SH-SY5Y (cell line): ENCODE data around the gene MTX1.

Experiments used
- GATA2 ChIP-seq: IDR thresholded peaks from 2 replicates; pipeline ENCODE4 v1.6.1; 2011; ENCODE audit warnings: mild to moderate bottlenecking, low read depth, low read length
- GATA3 ChIP-seq: IDR thresholded peaks from 2 replicates; pipeline ENCODE4 v1.6.1; 2011; ENCODE audit warnings: low read depth, mild to moderate bottlenecking, low read length, moderate library complexity

The MTX1 gene

DNA sequence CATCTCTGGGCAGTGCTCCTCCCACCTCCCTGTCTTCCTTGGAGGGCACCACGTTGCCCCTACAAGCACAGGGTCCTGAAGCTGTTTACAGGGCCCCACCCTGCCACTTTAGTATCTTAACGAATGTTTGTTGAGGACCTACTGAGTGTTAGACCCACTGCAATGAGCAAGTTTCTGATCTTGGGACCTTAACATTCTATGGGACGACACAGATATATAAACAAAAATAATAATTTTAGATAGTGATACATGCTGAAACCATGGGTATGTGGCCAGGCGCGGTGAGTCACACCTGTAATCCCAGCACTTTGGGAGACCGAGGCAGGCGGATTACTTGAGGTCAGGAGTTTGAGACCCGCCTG, 36.6 kb downstream of the MTX1 start:
- TF ChIP-seq GATA2 (no peak), GATA3 (no peak)

DNA sequence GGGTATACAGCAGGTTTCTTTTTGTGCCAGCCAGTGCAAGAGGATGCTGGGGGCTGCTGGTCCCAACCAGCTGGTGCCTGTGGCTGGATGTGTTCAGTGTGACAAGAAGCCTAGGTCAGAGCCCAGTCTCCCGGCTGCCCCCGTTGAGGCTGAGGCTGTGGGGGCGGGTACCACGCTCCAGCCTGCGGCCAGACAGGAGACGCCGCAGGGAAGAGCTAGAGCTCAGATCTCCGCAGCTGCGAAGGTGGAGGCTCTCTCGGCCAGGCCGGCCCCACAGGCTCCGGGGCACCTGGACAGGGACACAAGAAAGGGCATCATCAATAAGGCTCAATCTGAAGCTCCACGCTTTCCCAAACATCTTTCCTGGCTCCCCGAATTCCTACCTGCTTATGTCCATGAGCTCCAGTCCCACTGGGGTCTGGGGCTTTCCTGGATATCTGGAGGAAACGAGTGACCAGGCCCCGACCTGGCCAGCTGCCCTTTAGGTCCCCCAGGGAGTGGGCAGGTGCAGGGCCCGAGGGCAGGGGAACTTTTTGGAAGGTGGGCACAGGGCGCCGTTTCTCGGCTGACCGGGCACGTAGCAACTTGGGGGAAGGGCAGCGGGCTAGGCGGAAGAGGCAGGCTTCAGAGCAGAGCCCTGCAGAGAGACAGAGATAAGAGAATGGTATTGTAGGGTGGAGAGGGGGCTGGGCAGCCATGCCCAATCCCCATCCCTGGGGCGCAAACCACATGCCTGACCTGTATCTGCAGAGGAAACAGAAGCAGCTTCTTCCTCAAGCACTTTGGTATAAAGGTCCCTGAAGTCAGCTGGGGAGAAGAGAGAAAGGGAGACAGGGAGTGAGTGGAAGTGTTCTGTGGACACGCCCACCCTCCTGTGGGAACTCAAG, 39.4 kb downstream of the MTX1 start:
- no peak for TF ChIP-seq GATA3
- TF ChIP-seq GATA2 = no peak

DNA sequence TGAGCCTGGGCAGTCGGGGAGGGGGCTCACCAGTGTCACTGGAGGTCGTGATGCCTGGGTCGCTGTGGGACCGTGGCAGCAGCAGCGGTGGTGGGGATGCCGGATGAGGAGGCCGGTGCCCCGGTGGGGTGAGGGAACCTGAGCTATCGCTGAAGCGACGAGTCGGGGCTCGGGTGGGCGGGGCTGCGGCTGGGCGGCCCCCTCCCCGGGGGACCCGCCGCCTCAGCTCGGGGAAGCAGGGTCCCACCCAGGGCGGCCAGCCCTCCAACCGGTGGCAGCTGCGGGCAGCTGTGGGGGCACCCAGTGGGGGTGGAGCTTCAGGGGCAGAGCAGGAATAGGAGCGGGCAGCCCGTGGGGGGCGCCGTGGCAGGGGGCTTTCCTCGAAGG, 41.7 kb downstream of the MTX1 start:
- TF ChIP-seq GATA2 = no peak
- TF ChIP-seq GATA3 = no peak

DNA sequence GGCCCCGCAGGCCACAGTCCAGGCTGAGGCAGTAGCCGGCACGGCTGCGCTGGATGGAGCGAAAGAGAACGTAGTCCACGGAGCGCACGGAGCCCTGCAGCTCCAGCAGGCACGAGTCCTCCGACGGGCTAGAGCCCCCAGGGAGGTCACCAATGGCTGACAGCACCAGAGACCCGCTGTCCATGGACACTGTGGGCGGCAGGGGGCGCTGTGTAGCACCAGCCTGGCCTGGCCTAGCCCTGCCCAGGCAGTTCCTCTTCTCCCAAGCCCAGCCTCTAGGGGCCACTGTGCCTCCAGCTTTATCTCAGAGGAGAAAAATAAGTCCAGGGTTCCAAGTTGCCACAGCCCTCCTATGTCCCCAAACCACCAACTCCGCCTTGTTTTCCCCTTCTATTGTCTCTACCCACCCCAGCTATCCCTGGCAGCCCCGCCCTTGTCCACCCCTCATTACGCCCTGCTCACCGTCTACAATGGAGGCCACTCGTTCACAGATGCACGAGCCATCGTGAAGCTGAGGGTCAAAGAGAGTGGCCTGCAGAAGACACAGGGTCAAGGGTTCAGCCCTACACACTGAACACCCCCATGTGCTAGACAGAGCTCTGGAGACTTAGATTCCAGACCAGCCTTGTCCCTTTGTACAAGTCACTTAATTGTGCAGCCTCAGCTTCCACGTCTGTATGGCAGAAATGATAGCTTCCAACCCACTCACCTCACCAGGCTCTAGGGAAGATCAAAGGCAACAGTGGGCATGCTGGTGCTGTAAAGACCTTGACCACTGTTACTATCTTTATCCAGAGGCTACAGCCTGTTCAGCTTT, 42.3 kb downstream of the MTX1 start:
- TF ChIP-seq GATA3 (no peak), GATA2 (no peak)

DNA sequence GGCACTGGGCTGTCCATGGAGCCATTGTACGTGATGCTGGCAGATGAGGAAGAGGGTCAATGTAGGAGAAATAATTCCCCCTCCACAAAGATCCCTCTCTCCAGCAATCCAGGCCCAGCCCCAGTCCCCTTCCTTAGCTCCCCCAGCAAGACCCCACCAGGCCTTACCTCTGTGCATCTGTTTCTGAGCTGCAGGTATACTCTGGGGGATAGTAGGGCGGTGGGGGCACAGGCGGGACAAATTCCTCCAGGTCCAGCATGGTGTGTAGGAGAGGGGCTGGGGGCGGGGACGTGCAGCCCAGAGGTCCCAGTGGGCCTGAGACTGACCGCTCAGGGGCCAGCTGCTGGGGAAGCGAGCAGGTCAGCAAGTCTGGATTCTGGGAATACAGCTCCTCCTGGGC, 43.1 kb downstream of the MTX1 start:
- TF ChIP-seq GATA3 (no peak), GATA2 (no peak)

DNA sequence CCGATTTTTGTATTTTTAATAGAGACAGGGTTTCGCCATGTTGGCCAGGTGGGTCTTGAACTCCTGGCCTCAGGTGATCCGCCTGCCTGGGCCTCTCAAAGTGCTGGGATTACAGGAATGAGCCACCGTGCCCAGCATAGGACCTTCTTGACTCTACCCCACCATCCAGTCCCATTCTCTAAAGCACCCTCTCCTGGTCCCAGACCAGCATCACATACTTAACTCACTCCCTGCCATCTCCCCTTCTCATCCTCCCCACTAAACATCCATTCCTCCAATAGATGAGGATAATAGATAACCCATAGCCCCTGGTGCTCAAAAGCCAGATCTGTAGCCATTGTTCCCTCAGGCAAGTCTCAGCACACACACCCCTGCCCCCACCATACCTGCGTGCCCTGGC, 44.7 kb downstream of the MTX1 start:
- TF ChIP-seq GATA2 (peak; percentile 76; the same call in 1 of the 2 replicates), GATA3 (no peak)

DNA sequence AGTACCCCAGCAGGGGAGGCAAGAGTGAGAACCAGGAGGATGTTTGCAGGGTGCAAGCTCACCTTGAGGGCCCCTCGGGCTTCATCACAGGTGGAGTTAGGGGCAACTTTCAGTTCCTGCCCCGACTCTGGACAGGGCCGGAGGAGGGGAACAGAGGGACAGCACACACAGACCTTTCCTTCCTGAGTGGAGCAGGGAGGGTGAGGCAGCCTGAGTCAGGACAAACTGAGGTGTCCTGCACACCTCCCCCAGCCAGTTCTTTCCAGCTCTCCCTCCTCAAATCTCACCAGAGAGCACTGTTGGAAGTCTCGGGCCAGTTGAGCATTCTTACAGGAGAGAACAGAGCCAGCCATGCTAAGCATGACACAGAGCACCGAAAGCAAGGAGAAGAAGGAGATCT, 45.3 kb downstream of the MTX1 start:
- TF ChIP-seq GATA2 = no peak
- no peak for TF ChIP-seq GATA3

DNA sequence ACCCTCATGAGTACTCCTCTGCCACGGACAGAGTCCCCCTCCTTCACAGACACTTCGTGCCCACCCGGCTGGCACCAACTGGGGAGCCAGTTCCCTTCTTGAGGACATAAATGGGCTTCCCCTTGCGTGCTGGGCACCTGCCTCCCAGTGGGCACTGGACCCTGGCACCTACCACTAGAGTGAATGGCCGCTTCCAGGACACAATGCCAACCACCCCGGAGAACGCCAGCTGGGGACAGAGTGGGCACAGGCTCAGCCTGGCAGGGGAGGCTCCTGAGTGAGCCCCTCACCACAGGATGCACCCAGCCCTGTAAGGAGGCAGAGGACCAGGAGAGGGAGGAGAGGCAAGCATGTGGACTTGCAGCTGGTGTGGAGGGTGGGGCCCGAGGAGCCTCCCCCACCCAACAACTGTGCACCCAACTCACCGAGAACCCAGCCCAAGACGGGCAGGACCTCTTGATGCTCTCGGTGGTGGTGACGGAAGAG, 45.8 kb downstream of the MTX1 start:
- TF ChIP-seq GATA2 (no peak), GATA3 (no peak)

DNA sequence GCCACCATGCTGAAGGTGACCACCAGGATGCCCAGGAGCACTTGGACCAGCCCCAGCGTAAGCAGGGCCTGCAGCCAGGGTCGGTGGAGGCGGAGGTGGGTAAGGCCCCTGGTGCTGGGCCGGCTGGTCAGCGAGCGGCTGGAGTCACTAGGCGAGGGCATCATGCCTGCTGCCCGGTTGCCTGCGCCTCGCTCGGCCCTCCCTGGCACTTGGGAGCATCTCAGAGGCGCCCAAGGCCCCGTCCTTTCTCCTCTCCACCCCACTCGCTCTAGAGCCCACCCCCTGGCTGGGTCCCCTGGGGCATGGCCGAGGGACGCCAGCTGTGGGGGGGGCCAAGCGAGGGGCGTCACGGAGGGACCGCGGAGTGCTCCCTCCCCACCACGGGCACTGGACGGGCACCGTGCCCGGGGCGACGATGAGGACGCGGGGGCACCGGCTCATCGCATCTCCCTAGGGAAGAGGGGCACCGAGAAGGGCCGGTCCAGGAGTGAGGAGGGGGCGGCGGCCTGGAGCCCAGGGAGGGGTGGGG, 46.3 kb downstream of the MTX1 start:
- no peak for TF ChIP-seq GATA3
- no peak for TF ChIP-seq GATA2

DNA sequence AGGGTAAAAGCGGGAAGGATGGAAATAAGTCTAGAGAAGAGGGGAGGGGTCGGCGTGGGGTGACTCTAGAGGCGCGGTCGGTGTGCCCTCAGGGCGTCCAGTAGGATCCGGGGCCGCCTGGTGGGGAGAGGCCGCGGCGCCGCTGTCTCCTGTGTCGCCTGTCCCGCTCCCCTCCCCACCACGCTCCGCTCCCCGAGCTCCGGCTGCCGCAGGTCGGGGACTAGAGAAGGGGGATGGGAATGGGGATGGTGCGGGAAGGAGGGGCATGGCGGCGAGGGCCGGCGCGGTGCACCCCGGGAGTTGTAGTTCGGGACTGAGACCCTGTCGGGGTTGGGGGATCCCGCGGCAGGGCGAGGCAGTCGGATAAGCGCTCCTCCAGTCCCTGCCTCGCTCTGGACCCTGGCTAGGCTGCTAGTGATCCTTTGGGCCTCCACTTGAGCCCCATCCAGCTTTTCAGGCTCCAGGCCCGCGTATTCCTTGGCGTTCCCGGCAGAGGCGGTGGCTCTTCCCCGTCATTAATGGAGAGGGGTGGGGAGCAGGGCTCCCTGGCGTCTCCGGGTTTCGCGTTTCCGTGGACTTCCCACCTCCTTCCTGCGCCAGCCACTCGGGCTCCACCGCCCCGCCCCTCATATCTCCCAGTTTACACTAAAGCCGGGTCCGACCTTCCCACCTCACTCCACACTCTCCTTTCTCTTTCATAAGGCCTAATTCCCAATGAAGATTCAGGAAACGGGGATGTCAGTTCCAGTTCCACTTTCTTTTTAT, 46.9 kb downstream of the MTX1 start, which contains the start of gene ENTREP3:
ENTREP3 (minus strand) TSS at position 241 of the 765 bp plus-strand sequence. CDS start 606 bp downstream, outside the sequence.
- TF ChIP-seq GATA3 (no peak), GATA2 (no peak)

DNA sequence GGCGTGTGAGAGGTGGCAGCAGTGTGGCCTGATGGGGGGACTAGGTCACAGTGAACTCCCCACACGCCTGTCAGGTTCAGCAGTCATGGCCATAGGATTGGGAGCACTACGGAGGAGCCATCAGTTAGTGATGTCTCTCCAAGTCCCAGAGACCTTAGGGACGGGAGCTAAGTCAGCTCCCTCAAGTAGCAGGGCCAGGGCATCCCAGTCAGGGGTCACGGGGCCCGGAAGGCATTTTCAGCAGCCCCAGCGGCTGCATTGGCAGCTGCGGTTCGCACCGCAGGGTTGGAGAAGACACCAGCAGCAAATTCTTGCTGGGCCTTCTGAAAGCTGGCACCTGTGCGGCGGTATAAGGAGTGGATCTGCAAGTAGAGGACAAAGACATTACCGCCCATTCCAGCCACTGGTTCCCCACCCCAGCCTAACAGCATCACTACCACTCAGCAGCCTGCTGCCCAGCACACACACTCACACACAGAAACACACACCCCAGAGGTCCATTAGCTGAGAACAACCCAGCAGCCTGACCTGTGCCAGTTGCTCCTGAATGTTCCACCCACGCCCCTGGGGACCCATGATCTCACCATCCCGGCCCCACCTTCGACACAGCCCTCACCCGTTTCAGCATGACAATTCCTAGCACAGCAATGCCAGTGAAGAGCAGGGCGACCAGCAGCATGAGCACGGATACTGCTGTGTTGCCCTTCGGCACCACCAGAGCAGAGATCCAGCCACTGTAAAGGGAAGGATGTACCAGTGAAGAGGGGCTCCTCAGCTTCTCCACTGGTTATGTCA, 47.8 kb downstream of the MTX1 start:
- TF ChIP-seq GATA2 = no peak
- TF ChIP-seq GATA3 = no peak

DNA sequence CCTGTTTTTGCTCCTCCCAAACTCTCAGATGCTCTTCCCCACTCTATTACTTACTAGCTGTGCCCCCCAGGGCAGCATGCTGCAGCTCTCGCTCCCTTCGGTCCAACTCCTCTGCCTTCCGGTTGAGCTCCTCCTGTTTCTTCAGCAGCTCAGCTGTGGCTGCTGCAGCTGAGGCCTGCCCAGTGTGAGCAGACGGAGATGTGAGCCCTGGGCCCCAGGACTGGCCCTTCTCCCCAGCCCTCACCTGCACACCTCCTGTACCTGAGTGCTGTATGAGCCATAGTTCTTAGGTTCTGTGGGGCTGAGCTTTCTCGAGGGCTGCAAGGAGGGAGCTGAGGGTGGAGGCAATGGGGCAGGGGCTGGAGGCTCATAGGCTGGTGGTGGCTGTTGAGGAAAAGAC, 51.8 kb downstream of the MTX1 start:
- no peak for TF ChIP-seq GATA2
- TF ChIP-seq GATA3 = no peak

DNA sequence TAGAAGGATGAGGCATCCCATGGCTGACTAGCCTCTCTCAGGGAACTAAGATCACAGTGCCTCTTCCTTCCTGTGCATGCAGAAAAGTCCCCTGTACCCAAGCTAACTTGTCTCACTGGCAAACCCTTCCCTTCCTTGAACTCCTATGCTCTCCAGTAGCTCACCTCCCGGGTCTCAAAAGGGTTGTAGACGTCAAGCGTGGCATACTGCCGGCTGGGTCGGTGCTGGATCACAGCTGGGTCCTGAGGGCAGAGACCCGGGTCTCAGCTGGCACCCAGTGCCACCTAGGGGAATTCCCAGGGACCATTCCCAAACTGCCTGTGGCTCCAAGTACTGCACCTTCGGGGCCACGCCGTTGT, 53.0 kb downstream of the MTX1 start:
- TF ChIP-seq GATA2 (no peak), GATA3 (no peak)
